NCI-H2227 (cell line): ENCODE measurements around the gene FSCN2.

Experiments
- DNase-seq: peaks from one replicate; lab custom pipeline; 2025; ENCODE audit not compliant: unreplicated experiment; lab: John Stamatoyannopoulos, UW

The FSCN2 gene

GRCh38 chr17:81538651-81539570, 10.7 kb downstream of the FSCN2 start:
- DNase-seq: no peak

DNA sequence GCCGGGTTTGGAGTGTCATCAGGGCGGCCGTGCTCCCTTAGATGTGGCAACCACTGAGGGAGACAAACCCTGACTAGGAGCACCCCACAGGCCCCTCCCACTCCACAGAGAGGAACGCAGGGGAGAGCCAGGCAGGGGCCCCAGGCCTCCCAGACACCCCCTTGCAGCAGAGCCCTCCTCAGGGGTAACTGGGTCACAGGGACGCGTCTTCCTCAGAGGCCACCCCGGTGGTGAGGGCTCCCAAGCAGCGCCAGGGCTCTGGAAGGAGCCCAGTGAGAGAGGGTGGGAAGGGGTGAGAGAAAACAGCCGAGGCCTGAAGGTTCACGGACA, 11.4 kb downstream of the FSCN2 start:
- DNase-seq: no peak

DNA sequence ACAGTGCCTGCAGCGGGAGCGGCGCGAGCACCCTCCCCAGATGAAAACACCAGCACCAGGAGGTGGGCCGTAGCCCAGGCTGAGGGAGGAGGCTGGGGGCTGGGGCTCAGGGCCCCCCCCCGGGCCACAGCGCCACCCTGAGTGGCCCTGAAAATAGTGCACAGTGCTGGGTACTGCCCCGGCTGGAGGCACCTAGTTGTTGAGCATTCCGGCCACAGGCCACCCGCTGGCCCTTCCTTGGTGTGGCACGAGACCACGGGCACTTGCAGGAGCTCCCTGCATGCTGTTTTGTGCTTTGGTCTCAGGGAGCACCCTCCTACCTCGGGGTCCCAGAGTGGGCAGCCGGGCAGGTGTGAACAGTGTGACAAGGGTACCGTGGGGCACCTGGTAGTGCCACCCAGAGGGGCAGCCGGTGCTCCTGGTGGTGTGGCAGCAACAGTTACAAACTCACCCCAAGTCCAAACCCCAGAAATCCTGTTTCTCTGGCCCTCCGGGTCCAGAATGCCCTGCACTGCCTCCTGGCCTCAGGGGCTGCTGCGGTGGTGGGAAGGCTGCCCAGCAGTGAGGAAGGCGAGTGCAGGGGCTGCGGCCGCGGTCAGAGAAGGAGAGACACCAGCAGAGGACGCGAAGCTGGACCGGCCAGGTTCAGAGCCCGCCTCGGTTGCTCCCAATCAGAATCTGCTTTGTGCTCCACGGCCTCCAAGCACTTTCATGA, 11.9 kb downstream of the FSCN2 start:
- DNase-seq: no peak

DNA sequence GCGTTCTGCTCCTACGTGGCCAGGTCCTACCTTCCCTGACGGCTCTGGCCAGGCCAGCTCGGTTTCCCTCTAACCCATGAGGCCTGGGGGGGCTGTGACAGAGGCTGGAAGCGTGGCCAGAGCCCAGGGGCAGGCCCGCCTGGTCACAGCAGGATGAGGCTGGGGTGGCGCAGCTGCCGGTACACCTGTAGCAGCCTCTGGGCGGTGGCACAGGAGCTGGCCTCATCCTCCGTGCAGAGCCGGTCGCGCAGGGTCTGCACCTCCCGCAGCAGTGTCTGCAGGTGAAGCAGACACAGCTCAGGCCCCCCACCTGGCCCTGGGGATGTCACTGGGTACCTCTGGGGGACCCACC, 12.5 kb downstream of the FSCN2 start:
- no peak for DNase-seq

DNA sequence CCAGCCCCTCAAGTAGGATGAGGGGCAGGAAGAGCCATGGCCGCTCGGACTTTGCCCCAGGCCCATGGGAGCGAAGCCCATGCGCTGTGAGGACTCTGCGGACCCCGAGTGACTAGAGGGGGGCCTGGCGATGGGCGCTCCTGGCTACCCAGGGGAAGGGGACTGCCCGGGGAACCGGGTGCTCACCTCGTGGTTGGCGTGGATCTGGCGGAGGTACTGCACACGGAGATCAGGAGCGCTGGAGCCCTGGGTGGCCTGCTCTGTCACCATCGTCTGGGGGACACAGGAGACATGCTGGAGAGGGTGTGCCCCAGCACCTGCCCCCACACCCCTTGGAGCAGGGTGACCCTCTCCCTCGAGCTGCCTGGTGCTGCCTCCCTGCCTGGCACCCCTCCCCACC, 12.9 kb downstream of the FSCN2 start:
- DNase-seq: no peak

GRCh38 chr17:81542431-81543338, 14.5 kb downstream of the FSCN2 start:
- no peak for DNase-seq

GRCh38 chr17:81543339-81543675, 15.1 kb downstream of the FSCN2 start:
- DNase-seq: no peak

DNA sequence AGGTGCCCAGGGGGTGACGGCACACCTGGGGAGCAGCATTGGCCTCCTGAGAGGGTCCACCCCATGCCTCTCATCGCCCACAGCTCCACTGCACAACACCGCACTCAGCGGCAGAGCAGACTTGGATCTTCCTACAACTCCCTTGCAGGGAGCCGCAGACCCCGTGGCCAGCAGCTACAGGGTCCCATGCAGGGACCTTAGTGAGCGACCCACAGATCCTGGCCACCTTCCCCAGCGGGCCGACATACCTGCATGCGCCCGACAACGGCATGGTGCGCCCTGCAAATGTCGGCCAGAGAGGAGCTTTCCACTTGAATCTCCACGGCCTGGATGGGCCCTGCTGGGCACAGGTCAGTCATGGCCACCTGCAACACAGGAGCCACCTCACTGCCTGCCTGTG, 15.6 kb downstream of the FSCN2 start:
- DNase-seq: no peak

GRCh38 chr17:81544281-81544974, 16.3 kb downstream of the FSCN2 start:
- no peak for DNase-seq

- no peak for DNase-seq
Observed at GRCh38 chr17:81545160-81545949, 17.2 kb downstream of the FSCN2 start.

GRCh38 chr17:81546906-81547613, 18.9 kb downstream of the FSCN2 start:
- DNase-seq: no peak

DNA sequence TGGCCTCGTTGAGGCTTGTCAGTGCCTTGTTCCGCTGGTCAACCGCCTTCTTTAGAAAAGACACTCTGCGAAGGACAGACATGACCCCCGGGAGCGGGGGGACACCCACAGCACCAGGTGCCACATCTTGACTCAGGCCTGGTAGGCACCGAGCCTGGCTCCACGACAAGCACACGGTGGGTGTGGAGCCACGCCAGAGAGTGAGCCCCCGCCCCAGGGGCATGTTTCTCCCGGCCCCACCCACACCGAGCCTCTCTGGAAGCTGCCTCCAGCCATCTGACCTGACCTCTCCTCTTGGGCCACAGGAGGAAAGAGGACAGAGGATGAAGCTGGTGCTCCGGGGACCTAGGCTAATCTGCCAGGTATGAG, 19.4 kb downstream of the FSCN2 start:
- no peak for DNase-seq

DNA sequence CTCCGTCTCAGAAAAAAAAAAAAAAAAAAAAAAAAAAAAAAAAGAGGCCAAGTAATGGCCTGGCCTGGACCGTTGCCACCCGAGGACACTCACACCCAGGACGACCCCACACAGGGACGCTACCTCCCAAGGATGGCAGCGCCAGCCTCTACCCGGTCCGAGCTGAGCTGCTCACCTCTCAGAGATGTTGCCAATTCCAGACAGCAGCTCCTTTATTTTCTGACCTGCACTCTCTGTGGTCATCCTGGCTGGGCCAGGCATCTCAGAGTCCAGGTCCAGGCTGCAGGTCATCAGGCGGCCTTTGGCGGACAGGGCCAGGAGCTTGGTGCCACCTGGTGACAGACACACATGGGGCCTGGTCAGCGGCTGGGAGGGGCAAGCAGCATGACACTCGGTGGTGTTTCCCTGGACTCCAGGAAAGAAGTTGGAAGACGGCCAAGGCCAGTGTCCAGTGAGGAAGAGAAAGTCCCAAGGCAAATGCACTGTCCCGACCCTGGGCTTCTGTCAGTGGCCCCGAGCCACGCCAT, 20.9 kb downstream of the FSCN2 start:
- DNase-seq: no peak

GRCh38 chr17:81549826-81550225, 21.6 kb downstream of the FSCN2 start:
- DNase-seq: no peak

GRCh38 chr17:81550285-81550684, 22.1 kb downstream of the FSCN2 start:
- DNase-seq: no peak

- no peak for DNase-seq
Observed at GRCh38 chr17:81550830-81551457, 22.8 kb downstream of the FSCN2 start.

GRCh38 chr17:81551458-81552243, 23.5 kb downstream of the FSCN2 start:
- DNase-seq: peak; percentile 42
